Ectodermal cell (in vitro differentiated cells): ENCODE data around the gene EFHC1.
A peak's percentile ranks its signal among the peaks of the same experiment; 100 is the strongest.

Experiments used
- H3K27ac ChIP-seq: 2 replicates; pipeline ENCODE4 v1.7.0; 2013; ENCODE audit warnings: mild to moderate bottlenecking, low read depth, low read length; ENCODE audit not compliant: insufficient read depth, poor library complexity, severe bottlenecking
- H3K27me3 ChIP-seq: 2 replicates; pipeline ENCODE4 v1.7.0; 2013; ENCODE audit warnings: mild to moderate bottlenecking, low read length; ENCODE audit not compliant: insufficient read depth, control insufficient read depth, poor library complexity, severe bottlenecking
- H3K36me3 ChIP-seq: one replicate; pipeline ENCODE4 v1.7.0; 2013; ENCODE audit warnings: low read length; ENCODE audit not compliant: control insufficient read depth, insufficient read depth
- H3K4me1 ChIP-seq: one replicate; pipeline ENCODE4 v1.7.0; 2013; ENCODE audit warnings: low read length; ENCODE audit not compliant: control insufficient read depth, insufficient read depth
- H3K4me3 ChIP-seq: 2 replicates; pipeline ENCODE4 v1.7.0; 2013; ENCODE audit warnings: low read depth, low read length, control low read depth; ENCODE audit not compliant: insufficient read depth
- H3K9me3 ChIP-seq: 2 replicates; pipeline ENCODE4 v1.7.0; 2013; ENCODE audit warnings: mild to moderate bottlenecking, low read length, moderate library complexity; ENCODE audit not compliant: control insufficient read depth
- WGBS, 2 experiments: methylation state at CpG; one replicate each; pipeline ENCODE4 v1.1.7; 2013; ENCODE audit warnings: missing lambda C conversion rate in 2 of 2; 5-methylcytosine and 5-hydroxymethylcytosine counted together

Gene EFHC1

GRCh38 chr6:52562911-52563310 lies 142.8 kb downstream of the EFHC1 start:
- H3K27me3 ChIP-seq = no peaks in the 10 kb centered on the region
- no peak overlapping the region for H3K27ac ChIP-seq
- H3K4me1 ChIP-seq = peaks cover 5% of the 10 kb centered on the region
- no peak overlapping the region for H3K4me3 ChIP-seq
- 82 to 85% methylated on average over 3 of the region's 3 CpGs for WGBS, 2 experiments
- H3K36me3 ChIP-seq = no peaks in the 10 kb centered on the region
- no peaks in the 10 kb centered on the region for H3K9me3 ChIP-seq

- 91 to 92% methylated on average over 3 of the region's 3 CpGs for WGBS, 2 experiments
- H3K27ac ChIP-seq = no peak overlapping the region
Measured at GRCh38 chr6:52564856-52565255, 144.7 kb downstream of the EFHC1 start.

DNA sequence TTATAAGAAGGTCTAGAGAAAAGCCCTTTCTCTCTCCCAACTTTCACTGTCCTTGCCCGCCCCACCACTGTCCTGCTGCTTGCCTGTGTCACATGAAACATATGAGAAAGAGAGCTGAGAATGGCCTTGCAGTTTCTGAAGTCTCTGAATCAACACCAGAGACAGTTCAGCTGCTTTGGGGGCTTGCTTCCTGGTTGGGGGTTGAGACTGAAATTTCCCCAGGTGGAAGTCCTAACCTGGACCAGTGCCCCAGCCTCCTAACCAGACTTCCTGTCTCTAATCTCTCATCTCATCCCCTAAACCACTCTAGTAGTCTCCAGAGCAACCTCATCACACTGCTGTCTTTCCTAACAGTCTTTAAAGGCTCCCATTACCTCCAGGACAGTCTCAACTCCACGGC lies 146.1 kb downstream of the EFHC1 start:
- H3K27ac ChIP-seq = no peak overlapping the region
- H3K4me3 ChIP-seq = no peak overlapping the region
- WGBS, 2 experiments = 90 to 92% methylated on average over 2 of the region's 2 CpGs

More at GRCh38 chr6:52564856-52565255, 144.7 kb downstream of the EFHC1 start:
- Histone ChIP-seq H3K27me3 (no peaks in the 10 kb centered on the region), H3K36me3 (no peaks in the 10 kb centered on the region), H3K4me3 (no peak overlapping the region), H3K9me3 (no peaks in the 10 kb centered on the region), H3K4me1 (peaks cover 5% of the 10 kb centered on the region)

DNA sequence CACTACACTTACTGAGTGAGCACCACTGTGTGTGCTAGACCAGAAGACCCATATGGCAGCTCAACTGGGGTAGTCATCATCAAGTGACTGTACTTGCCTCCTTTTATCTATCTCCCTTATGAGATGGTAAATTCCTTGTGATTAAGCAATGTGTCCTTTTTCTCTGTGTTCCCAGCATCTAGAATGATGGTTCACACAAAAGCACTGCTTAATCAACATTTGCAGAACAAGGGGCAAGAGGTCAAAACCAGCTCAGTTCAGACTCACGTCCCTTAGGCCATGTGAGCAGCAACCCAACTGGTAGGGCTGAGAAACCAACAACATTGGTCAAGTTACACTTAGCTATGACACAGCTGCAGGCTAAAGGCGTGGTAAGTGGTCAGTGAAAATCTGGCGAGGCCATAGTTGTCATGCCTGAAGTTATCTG lies 146.7 kb downstream of the EFHC1 start:
- Histone ChIP-seq H3K9me3 (no peaks in the 10 kb centered on the region), H3K4me1 (peaks cover 16% of the 10 kb centered on the region), H3K4me3 (no peak overlapping the region), H3K27me3 (no peaks in the 10 kb centered on the region), H3K27ac (no peak overlapping the region), H3K36me3 (no peaks in the 10 kb centered on the region)
- WGBS, 2 experiments = 59 to 64% methylated on average over 3 of the region's 3 CpGs

More for the DNA sequence above, 146.1 kb downstream of the EFHC1 start:
- no peaks in the 10 kb centered on the region for H3K36me3 ChIP-seq
- H3K27me3 ChIP-seq = no peaks in the 10 kb centered on the region
- H3K4me1 ChIP-seq = peaks cover 12% of the 10 kb centered on the region
- no peaks in the 10 kb centered on the region for H3K9me3 ChIP-seq

DNA sequence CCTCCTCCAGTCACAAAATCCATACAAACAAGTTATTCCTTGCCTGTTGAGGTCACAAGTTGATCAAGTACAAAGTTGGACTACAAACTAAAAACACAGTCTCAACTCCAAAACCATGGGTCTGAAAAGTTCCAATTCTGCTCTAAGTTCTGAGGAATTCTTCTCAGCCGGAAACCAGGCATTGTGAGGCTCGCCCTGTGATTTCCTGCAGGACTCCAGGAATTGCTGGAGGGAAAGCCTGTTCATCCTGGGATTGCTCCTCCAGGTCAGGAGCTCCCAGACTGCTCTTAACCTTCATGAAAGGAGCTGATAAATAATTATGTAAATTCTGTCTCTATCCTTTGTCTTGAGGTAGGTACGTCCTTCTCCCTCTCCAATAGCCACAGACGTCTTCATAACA lies 148.2 kb downstream of the EFHC1 start:
- no peak overlapping the region for H3K4me3 ChIP-seq
- WGBS, 2 experiments = 87 to 96% methylated on average over 4 of the region's 4 CpGs
- peaks cover 27% of the 10 kb centered on the region for H3K4me1 ChIP-seq
- no peak overlapping the region for H3K27ac ChIP-seq
- H3K36me3 ChIP-seq = no peaks in the 10 kb centered on the region
- no peaks in the 10 kb centered on the region for H3K9me3 ChIP-seq
- no peaks in the 10 kb centered on the region for H3K27me3 ChIP-seq

- Histone ChIP-seq H3K27me3 (no peaks in the 10 kb centered on the region), H3K9me3 (no peaks in the 10 kb centered on the region), H3K4me3 (no peak overlapping the region), H3K4me1 (peaks cover 33% of the 10 kb centered on the region), H3K36me3 (no peaks in the 10 kb centered on the region), H3K27ac (no peak overlapping the region)
- 77 to 79% methylated on average over 8 of the region's 8 CpGs for WGBS, 2 experiments
Measured at GRCh38 chr6:52570291-52570700, 150.2 kb downstream of the EFHC1 start.

DNA sequence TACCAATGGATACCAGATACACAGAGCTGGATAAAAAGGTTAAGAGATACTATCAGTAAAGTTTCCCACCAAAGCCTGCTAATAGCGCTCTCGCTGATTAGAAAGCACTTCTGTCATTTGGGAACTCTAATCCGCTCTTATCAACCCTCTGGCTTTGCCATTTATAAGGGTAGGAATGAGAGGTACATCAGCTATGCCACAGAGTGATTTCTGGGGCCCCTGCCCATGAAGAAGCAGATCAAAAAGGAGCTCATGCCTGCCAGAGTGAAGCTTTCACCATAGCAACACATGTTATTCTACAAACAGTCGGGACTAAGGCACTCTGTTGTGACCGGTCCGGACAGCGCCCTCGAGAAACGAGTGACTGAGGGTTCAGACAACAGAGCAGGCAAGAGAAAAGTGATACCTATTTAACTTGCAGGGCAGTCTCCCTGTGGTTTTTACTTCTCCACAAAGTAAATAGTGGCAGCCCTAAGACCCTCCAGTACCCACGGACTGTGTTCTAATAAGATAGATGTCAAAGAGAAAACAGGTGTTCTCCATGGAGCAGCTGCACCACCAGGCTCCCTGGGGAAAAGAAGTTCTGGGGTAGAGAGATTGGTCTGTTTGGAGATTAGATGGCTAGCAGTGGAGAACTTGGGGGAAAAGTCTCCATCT lies 151.1 kb downstream of the EFHC1 start:
- H3K27ac ChIP-seq = peak overlapping the region; percentile 71
- 81 to 82% methylated on average over 10 of the region's 10 CpGs for WGBS, 2 experiments

DNA sequence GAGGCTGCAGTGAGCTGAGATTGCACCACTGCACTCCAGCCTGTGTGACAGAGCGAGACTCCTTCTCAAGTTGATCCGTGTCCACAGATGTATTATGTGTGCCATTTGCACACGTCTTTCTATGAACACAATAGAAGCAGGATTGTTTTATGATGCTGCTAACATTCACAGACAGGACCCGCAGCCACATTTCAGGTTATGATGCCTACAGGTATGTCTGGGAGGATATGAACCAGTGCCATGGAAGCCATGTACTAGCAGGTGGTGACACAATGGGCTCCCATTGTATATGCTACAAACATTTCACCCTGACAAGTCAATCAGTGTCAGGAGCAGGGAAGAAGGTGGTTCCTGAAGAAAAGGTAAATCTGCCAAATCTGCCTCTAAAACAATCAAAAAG lies 152.4 kb downstream of the EFHC1 start:
- no peaks in the 10 kb centered on the region for H3K27me3 ChIP-seq
- 90 to 96% methylated on average over 4 of the region's 4 CpGs for WGBS, 2 experiments
- peaks cover 44% of the 10 kb centered on the region for H3K4me1 ChIP-seq
- H3K9me3 ChIP-seq = no peaks in the 10 kb centered on the region
- H3K27ac ChIP-seq = no peak overlapping the region
- no peak overlapping the region for H3K4me3 ChIP-seq
- no peaks in the 10 kb centered on the region for H3K36me3 ChIP-seq

More for the DNA sequence above, 151.1 kb downstream of the EFHC1 start:
- Histone ChIP-seq H3K36me3 (no peaks in the 10 kb centered on the region), H3K27me3 (no peaks in the 10 kb centered on the region), H3K4me1 (peaks cover 43% of the 10 kb centered on the region), H3K9me3 (no peaks in the 10 kb centered on the region), H3K4me3 (no peak overlapping the region)

- H3K27me3 ChIP-seq = no peaks in the 10 kb centered on the region
- WGBS, 2 experiments = 34 to 40% methylated on average over 2 of the region's 2 CpGs
- no peaks in the 10 kb centered on the region for H3K36me3 ChIP-seq
- peak overlapping the region; percentile 48 for H3K27ac ChIP-seq
- H3K4me3 ChIP-seq = no peak overlapping the region
- peaks cover 44% of the 10 kb centered on the region for H3K4me1 ChIP-seq
- no peaks in the 10 kb centered on the region for H3K9me3 ChIP-seq
Measured at GRCh38 chr6:52573295-52573694, 153.2 kb downstream of the EFHC1 start.
